Spleen (tissue), 11 donors: ENCODE measurements around the gene S100B. TPM values are rescaled to one million over a fixed set of nuclear protein-coding genes. Genes with fewer than 3 reads are reported as not detected.

Experiments used
- DNase-seq: peaks from one replicate; pipeline ENCODE4 v3.0.0-alpha.2; 2020
- H3K27ac ChIP-seq, 8 donors: fragments of 200-600 bp; sonication (generic) in 7 of 8; 1 replicate in 4 of 8; 2 replicates in 4 of 8; pipeline versions ENCODE4 v1.5.0 to v1.8.0; 2016 to 2021; ENCODE audit warnings: inconsistent platforms in 4 of 8, mild to moderate bottlenecking in 4 of 8, moderate library complexity in 1 of 8
- H3K27me3 ChIP-seq, 7 donors: fragments of 200-600 bp; sonication (generic) in 6 of 7; replicated peaks in 1 of 7; 1 replicate in 4 of 7; 2 replicates in 3 of 7; pipeline versions ENCODE4 v1.5.0 to v1.8.0; 2016 to 2021; ENCODE audit warnings: inconsistent platforms in 3 of 7, mild to moderate bottlenecking in 1 of 7
- H3K36me3 ChIP-seq, 6 donors: fragments of 200-600 bp; sonication (generic) in 5 of 6; 1 replicate in 4 of 6; 2 replicates in 2 of 6; pipeline versions ENCODE4 v1.5.0 to v1.8.0; 2016 to 2021; ENCODE audit warnings: inconsistent platforms in 2 of 6
- H3K4me1 ChIP-seq, 6 donors: fragments of 200-600 bp; sonication (generic) in 5 of 6; 1 replicate in 3 of 6; 2 replicates in 3 of 6; pipeline versions ENCODE4 v1.5.0 to v1.8.0; 2016 to 2021; ENCODE audit warnings: inconsistent platforms in 3 of 6
- H3K4me3 ChIP-seq, 8 donors: fragments of 200-600 bp; sonication (generic) in 7 of 8; 1 replicate in 4 of 8; 2 replicates in 4 of 8; pipeline versions ENCODE4 v1.5.0 to v1.8.0; 2016 to 2021; ENCODE audit warnings: inconsistent platforms in 4 of 8, mild to moderate bottlenecking in 4 of 8, moderate library complexity in 2 of 8
- H3K9me3 ChIP-seq, 8 donors: fragments of 200-600 bp; sonication (generic) in 7 of 8; 1 replicate in 4 of 8; 2 replicates in 4 of 8; pipeline versions ENCODE4 v1.5.0 to v1.8.0; 2016 to 2021; ENCODE audit warnings: inconsistent platforms in 4 of 8
- CTCF ChIP-seq, 11 experiments: fragments of 200-600 bp in 7 of 11; fragments of 450-650 bp in 4 of 11; sonication (generic) in 4 of 11; IDR thresholded peaks in 8 of 11; conservative IDR thresholded peaks in 3 of 11; 1 replicate in 7 of 11; 2 replicates in 4 of 11; pipeline versions ENCODE4 v1.4.0 to v1.8.0; 2016 to 2021; ENCODE audit warnings: antibody characterized with exemption in 11 of 11, inconsistent platforms in 4 of 11, mild to moderate bottlenecking in 1 of 11
- POLR2A ChIP-seq, 3 donors: fragments of 450-650 bp; IDR thresholded peaks; one replicate each; pipeline ENCODE4 v1.5.1; 2017; ENCODE audit warnings: antibody characterized with exemption in 3 of 3, mild to moderate bottlenecking in 1 of 3
- POLR2AphosphoS5 ChIP-seq, 3 donors: sonication (generic); formaldehyde crosslinking; IDR thresholded peaks; one replicate each; pipeline ENCODE4 v1.5.1; 2017; ENCODE audit warnings: antibody characterized with exemption in 3 of 3
- WGBS, 5 donors: extraction: QIAGEN DNeasy Blood & Tissue Kit in 3 of 5; methylation state at CpG; one replicate each; pipeline versions ENCODE4 v1.1.5 to v1.1.7; 2013 to 2018; 5-methylcytosine and 5-hydroxymethylcytosine counted together
- intact Hi-C: fragments of 100-400 bp; cut with DNase I; formaldehyde crosslinking; loops from one replicate; pipeline ENCODE4 v1.15.0; 2023; ENCODE audit warnings: low total_unique reads
- polyA plus RNA-seq, 3 donors: library from polyadenylated mRNA; stranded (reverse); fragments of 200-250 nt; gene quantifications; one replicate each; pipeline ENCODE4 v1.2.1, GENCODE V29; 2013
- total RNA-seq, 7 donors: library from RNA; depleted of rRNA in 3 of 7; stranded (reverse); fragments of >200 nt in 3 of 7; fragmentation: NEBNext Ultra II Directional in 4 of 7; extraction: Animal tissue kit (Norgen Biotek cat#: 25700) in 4 of 7; gene quantifications; one replicate each; pipeline versions ENCODE4 v1.1.0 to v1.2.1, GENCODE V29; 2016 to 2021
- donor health status: healthy with polysubstance abuse.
- donor health status: DM: no; HTN: no; CAD: no; lungs with moderate emphysema.
- donor health status: DM: no; HTN: no; CAD: no.
- donor health status: Bipolar disorder and iron deficiency.
- donor health status: healthy.
- donor health status: DM: no; HTN: no; CAD: no.
- donor health status: DM: yes; HTN: yes; CAD: no.

The S100B gene
- total and polyA plus RNA-seq, 10 donors, result 9.7 to 46.0 (median 21.4) TPM

DNA sequence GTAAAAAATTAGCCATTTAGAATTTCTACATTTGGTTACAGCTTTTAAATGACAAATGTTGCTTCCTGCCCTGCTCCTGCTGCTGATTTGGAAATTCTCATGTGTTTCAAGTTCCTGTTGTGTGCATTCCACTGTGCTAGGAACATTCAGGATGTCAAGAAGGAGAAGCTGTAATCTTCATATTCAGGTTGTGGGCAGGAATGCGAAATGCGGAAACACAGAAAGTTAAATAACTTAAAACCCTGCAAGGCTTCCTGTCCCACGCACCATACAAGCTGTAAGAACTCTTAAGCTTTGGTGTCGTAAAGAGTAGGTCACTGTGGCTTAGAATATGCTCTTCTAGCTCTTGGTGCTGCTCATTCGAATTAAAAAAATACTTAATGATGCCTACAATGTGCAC, 52.6 kb downstream of the S100B start:
- DNase-seq, result no peak
- intact Hi-C loops, result no loop called here
- Histone ChIP-seq H3K9me3 (no peaks in the 10 kb centered on the region), H3K4me3 (peak overlapping the region in 3 of 8 donors; percentile 5 to 54 (median 24)), H3K27me3 (no peaks in the 10 kb centered on the region), H3K4me1 (peaks cover 0 to 46% (median 24%) of the 10 kb centered on the region in 6 donors), H3K36me3 (peaks cover under 1 to 97% (median 46%) of the 10 kb centered on the region in 6 donors), H3K27ac (peak overlapping the region; percentile 40 to 90 (median 82))
- 27 to 61% (median 36%) methylated on average over 5 of the region's 5 CpGs for WGBS, 5 donors
- TF ChIP-seq POLR2A (IDR thresholded peaks at IDR 0.05) (no peak), POLR2AphosphoS5 (IDR thresholded peaks at IDR 0.05) (no peak), CTCF (IDR thresholded peaks at IDR 0.05 in 8 of 11, conservative IDR thresholded peaks at IDR 0.05 in 3 of 11) (no peak)

- H3K9me3 ChIP-seq, result no peaks in the 10 kb centered on the region
- H3K36me3 ChIP-seq, result peaks cover 0 to 97% (median 47%) of the 10 kb centered on the region in 6 donors
- peak in 2 of 3 donors; percentile 61 to 77 for TF ChIP-seq POLR2AphosphoS5 (IDR thresholded peaks at IDR 0.05)
- peak in 4 of 11 experiments; percentile 24 to 31 (median 30) for TF ChIP-seq CTCF (IDR thresholded peaks at IDR 0.05 in 8 of 11, conservative IDR thresholded peaks at IDR 0.05 in 3 of 11)
- TF ChIP-seq POLR2A (IDR thresholded peaks at IDR 0.05), result no peak
- intact Hi-C loops, result no loop called here
- H3K27me3 ChIP-seq, result no peaks in the 10 kb centered on the region
- 36 to 67% (median 42%) methylated on average over 24 of the region's 24 CpGs for WGBS, 5 donors
- peak; percentile 90 for DNase-seq
- peak overlapping the region in 4 of 8 donors; percentile 5 to 54 (median 18) for H3K4me3 ChIP-seq
- peaks cover 0 to 46% (median 24%) of the 10 kb centered on the region in 6 donors for H3K4me1 ChIP-seq
- peak overlapping the region in 7 of 8 donors; percentile 73 to 90 (median 83) for H3K27ac ChIP-seq
Observed at GRCh38 chr21:46551636-46552241, 53.1 kb downstream of the S100B start.

GRCh38 chr21:46550116-46550941, 54.6 kb downstream of the S100B start:
- no peak overlapping the region for H3K4me3 ChIP-seq
- no peaks in the 10 kb centered on the region for H3K27me3 ChIP-seq
- TF ChIP-seq POLR2AphosphoS5 (IDR thresholded peaks at IDR 0.05), result peak; percentile 41 to 58 (median 41)
- no peak for TF ChIP-seq CTCF (IDR thresholded peaks at IDR 0.05 in 8 of 11, conservative IDR thresholded peaks at IDR 0.05 in 3 of 11)
- peaks cover 0 to 46% (median 24%) of the 10 kb centered on the region in 6 donors for H3K4me1 ChIP-seq
- WGBS, 5 donors, result 50 to 68% (median 57%) methylated on average over 11 to 12 of the region's 12 CpGs
- intact Hi-C loops, result no loop called here
- H3K27ac ChIP-seq, result peak overlapping the region; percentile 57 to 90 (median 82)
- no peaks in the 10 kb centered on the region for H3K9me3 ChIP-seq
- no peak for DNase-seq
- H3K36me3 ChIP-seq, result peaks cover 0 to 97% (median 50%) of the 10 kb centered on the region in 6 donors

DNA sequence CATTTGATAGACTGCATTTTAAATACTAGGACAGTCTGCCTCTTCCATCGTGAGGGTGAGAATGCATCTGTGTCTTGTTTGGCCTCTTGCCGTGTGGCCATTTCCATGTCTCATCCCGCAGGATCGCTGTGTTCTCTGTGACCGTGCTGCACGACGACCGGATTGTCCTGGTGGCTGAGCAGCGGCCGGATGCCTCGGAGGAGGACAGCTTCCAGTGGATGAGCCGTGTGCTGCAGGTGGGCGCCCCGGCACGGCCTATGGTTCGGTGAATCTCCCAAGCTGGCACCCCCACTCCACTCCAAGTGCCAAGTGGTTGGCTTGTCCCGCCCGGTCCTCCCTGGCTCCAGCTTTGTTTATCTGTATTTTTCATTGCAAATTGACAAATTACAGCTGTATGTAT, 55.2 kb downstream of the S100B start:
- Histone ChIP-seq H3K4me3 (no peak overlapping the region), H3K9me3 (no peaks in the 10 kb centered on the region), H3K27ac (peak overlapping the region in 5 of 8 donors; percentile 74 to 90 (median 86)), H3K27me3 (no peaks in the 10 kb centered on the region), H3K36me3 (peaks cover 0 to 97% (median 50%) of the 10 kb centered on the region in 6 donors), H3K4me1 (peaks cover 0 to 46% (median 24%) of the 10 kb centered on the region in 6 donors)
- no peak for DNase-seq
- TF ChIP-seq POLR2A (IDR thresholded peaks at IDR 0.05) (no peak), POLR2AphosphoS5 (IDR thresholded peaks at IDR 0.05) (peak in 1 of 3 donors; percentile 10)
- intact Hi-C loops, result no loop called here
- WGBS, 5 donors, result 95 to 97% (median 96%) methylated on average over 18 of the region's 18 CpGs

Other genes with a start within 250 kb of the S100B start
- 10 to 100 TPM; 50.1 to 96.7 (median 68.6) TPM for gene DIP2A, start 146.2 kb downstream of the S100B start, total RNA-seq
- 10 to 100 TPM; 14.7 to 22.2 (median 22.1) TPM for gene DIP2A, start 146.2 kb downstream of the S100B start, polyA plus RNA-seq
- 100 to 1,000 TPM in 6 of 7 donors, 10 to 100 TPM in 1; 92.4 to 129 (median 115) TPM for gene PRMT2, start 30.6 kb upstream of the S100B start, total RNA-seq
- gene PRMT2, start 30.6 kb upstream of the S100B start, polyA plus RNA-seq, result 10 to 100 TPM; 57.8 to 75.5 (median 58.1) TPM